Kidney (tissue), 14 donors: Measurements from ENCODE around the gene MTR. TPM values are rescaled to one million over a fixed set of nuclear protein-coding genes. Genes with fewer than 3 reads are reported as not detected.

Experiments
- DNase-seq, 5 donors: peaks; one replicate each; pipeline ENCODE4 v3.0.0-alpha.2; 2013 to 2020
- FAIRE-seq: peaks from 2 replicates; lab custom pipeline; 2012; peaks lifted over from hg19 to GRCh38; lab: Jason Lieb, UNC
- H3K27ac ChIP-seq, 2 donors: one replicate each; pipeline ENCODE4 v1.7.0; 2013; ENCODE audit warnings: low read depth in 2 of 2, low read length in 2 of 2, inconsistent platforms in 1 of 2
- H3K27me3 ChIP-seq: one replicate; pipeline ENCODE4 v1.7.1; 2013; ENCODE audit warnings: low read length, inconsistent platforms; ENCODE audit not compliant: control insufficient read depth, insufficient read depth
- H3K36me3 ChIP-seq, 3 donors: one replicate each; pipeline versions ENCODE4 v1.7.0 to v1.7.1; 2013; ENCODE audit warnings: low read length in 3 of 3, control low read depth in 1 of 3, inconsistent platforms in 1 of 3; ENCODE audit not compliant: insufficient read depth in 3 of 3, control insufficient read depth in 2 of 3
- H3K4me1 ChIP-seq, 3 donors: one replicate each; pipeline versions ENCODE4 v1.7.0 to v1.7.1; 2013; ENCODE audit warnings: low read length in 3 of 3, inconsistent platforms in 1 of 3, low read depth in 1 of 3; ENCODE audit not compliant: control insufficient read depth in 2 of 3, insufficient read depth in 2 of 3
- H3K4me3 ChIP-seq, 3 donors: one replicate each; pipeline versions ENCODE4 v1.7.0 to v1.8.1; 2013; ENCODE audit warnings: low read length in 3 of 3, control low read depth in 1 of 3, inconsistent platforms in 1 of 3
- H3K9ac ChIP-seq, 3 donors: one replicate each; pipeline versions ENCODE4 v1.7.0 to v1.7.1; 2013; ENCODE audit warnings: low read length in 3 of 3, control low read depth in 1 of 3, inconsistent platforms in 1 of 3
- H3K9me3 ChIP-seq, 3 donors: one replicate each; pipeline versions ENCODE4 v1.7.0 to v1.7.1; 2013; ENCODE audit warnings: low read length in 3 of 3, control low read depth in 1 of 3, inconsistent platforms in 1 of 3; ENCODE audit not compliant: control insufficient read depth in 2 of 3, insufficient read depth in 1 of 3
- intact Hi-C: fragments of 100-400 bp; cut with DNase I; formaldehyde crosslinking; loops from one replicate; pipeline ENCODE4 v1.11.1; 2022
- polyA plus RNA-seq: library from polyadenylated mRNA; stranded (reverse); fragments of 350-450 nt; fragmentation: Illumina TruSeq; extraction: RNeasy Lipid Tissue Mini Kit (QIAGEN cat#74804); gene quantifications from one replicate; pipeline ENCODE4 v1.2.3, GENCODE V29; 2014; ENCODE audit warnings: low read depth, low replicate concordance; ENCODE audit not compliant: insufficient read depth
- total RNA-seq: library from RNA; stranded (reverse); fragmentation: NEBNext Ultra II Directional; extraction: Animal tissue kit (Norgen Biotek cat#: 25700); gene quantifications from one replicate; pipeline ENCODE4 v1.2.1, GENCODE V29; 2021
- TF ChIP-seq, protein P1 (sequence below): IDR thresholded peaks from 3 replicates; pipeline ENCODE4 v1.5.1; 2012; ENCODE audit warnings: mild to moderate bottlenecking, moderate library complexity, borderline replicate concordance; ENCODE audit not compliant: insufficient read depth; ENCODE audit errors: extremely low read depth
- donor health status: control.
- donor health status: control.
- donor health status: control.
- donor health status: control.
- donor health status: control.
- donor health status: DM: yes; HTN: yes; CAD: no.
- donor health status: Normal renal cell carcinoma (clear cell type).

The MTR gene
- total and polyA plus RNA-seq, 2 donors from 2014 or later = 7.6 to 61.0 TPM

DNA sequence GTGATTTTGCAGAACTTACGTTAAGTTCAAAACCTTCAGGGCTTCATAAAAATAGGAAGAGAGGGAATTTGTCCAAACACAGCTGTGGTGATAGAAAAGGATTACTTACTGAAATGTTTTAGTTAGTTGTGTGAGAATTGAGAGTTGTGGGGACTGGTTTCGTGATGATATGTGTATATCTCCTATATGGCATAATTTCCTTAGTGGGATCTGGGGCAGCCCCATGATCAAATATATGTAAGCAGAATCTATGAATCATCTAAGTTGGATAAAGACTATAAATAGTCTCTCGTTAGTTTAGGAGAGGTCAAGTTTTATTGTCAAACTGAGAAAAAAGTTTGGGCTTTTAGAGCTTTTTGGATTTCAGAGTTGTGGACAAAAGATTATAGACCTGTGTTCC is 14.9 kb downstream of the MTR start:
- DNase-seq = no peak
- intact Hi-C loops = no loop called here
- Histone ChIP-seq H3K9me3 (no peaks in the 10 kb centered on the region), H3K4me1 (peaks cover 0 to 24% (median 17%) of the 10 kb centered on the region in 3 donors), H3K27me3 (no peaks in the 10 kb centered on the region), H3K4me3 (no peak overlapping the region), H3K27ac (peak overlapping the region; percentile 44 to 88), H3K36me3 (peaks cover 12 to 43% (median 25%) of the 10 kb centered on the region in 3 donors), H3K9ac (no peak overlapping the region)
- TF ChIP-seq, protein P1, sequence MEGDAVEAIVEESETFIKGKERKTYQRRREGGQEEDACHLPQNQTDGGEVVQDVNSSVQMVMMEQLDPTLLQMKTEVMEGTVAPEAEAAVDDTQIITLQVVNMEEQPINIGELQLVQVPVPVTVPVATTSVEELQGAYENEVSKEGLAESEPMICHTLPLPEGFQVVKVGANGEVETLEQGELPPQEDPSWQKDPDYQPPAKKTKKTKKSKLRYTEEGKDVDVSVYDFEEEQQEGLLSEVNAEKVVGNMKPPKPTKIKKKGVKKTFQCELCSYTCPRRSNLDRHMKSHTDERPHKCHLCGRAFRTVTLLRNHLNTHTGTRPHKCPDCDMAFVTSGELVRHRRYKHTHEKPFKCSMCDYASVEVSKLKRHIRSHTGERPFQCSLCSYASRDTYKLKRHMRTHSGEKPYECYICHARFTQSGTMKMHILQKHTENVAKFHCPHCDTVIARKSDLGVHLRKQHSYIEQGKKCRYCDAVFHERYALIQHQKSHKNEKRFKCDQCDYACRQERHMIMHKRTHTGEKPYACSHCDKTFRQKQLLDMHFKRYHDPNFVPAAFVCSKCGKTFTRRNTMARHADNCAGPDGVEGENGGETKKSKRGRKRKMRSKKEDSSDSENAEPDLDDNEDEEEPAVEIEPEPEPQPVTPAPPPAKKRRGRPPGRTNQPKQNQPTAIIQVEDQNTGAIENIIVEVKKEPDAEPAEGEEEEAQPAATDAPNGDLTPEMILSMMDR = no peak
- FAIRE-seq = no peak

DNA sequence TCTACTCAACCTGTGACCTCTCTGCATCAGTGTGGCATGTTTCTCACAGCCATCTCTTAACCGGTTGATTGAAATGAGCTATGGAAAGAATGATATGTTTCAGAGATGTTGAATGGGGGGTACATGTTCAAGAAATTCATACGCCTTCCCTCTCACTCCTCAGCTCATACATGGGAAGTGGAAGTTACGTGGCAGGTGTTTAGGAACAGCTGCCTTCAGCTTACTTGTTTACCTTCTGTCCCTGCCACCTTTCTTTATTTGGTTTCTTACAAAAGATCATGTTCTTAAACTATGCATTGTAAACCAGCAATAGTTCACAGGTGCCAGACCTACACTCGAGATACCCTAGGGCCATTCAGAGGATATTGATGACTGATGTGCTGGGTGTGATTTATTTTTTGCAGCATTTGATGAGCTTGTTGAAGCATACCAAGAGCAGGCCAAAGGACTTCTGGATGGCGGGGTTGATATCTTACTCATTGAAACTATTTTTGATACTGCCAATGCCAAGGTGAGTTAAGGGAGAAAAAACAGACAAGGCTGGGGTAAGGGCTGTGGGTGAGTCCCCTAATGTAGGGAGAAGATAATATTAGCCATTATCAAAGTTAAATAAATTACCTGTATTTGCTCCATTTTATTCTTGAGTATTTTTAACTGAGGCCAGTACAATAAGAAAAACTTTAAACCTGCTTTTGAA is 17.4 kb downstream of the MTR start:
- Histone ChIP-seq H3K27ac (no peak overlapping the region), H3K4me1 (peaks cover 0 to 21% (median 17%) of the 10 kb centered on the region in 3 donors), H3K4me3 (no peak overlapping the region), H3K36me3 (peaks cover 12 to 64% (median 35%) of the 10 kb centered on the region in 3 donors), H3K9me3 (no peaks in the 10 kb centered on the region), H3K27me3 (no peaks in the 10 kb centered on the region), H3K9ac (no peak overlapping the region)
- TF ChIP-seq, protein P1 = no peak
- no peak for FAIRE-seq
- intact Hi-C loops = no loop called here
- DNase-seq = no peak

DNA sequence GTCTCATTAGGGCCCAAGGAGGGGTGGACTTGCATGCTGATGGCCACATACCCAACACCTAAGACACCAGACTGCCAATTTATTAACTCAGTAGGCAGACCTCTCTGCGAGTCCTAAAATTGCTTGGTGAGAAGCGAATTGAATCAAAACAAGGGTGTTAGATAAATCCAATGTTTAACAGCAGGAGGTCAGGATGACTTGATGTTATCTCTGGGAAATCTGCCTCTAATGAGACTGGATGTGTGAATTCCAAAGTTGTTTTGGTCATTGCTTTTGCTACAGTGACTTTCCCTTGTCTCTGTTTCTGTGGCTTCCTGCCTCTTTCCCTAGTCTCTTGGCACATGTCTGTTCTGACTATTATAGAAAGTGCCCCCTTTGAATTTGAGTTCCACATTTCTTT is 20.8 kb downstream of the MTR start:
- Histone ChIP-seq H3K9ac (no peak overlapping the region), H3K36me3 (peaks cover 6 to 66% (median 48%) of the 10 kb centered on the region in 3 donors), H3K4me1 (no peaks in the 10 kb centered on the region), H3K27ac (no peak overlapping the region), H3K27me3 (no peaks in the 10 kb centered on the region), H3K4me3 (no peak overlapping the region), H3K9me3 (no peaks in the 10 kb centered on the region)
- intact Hi-C loops = no loop called here
- DNase-seq (no peak), FAIRE-seq (no peak)
- TF ChIP-seq, protein P1 = no peak
